Liver (tissue), 9 donors: ENCODE data around the gene GSTO2. TPM values are rescaled to one million over a fixed set of nuclear protein-coding genes. Genes with fewer than 3 reads are reported as not detected.

Experiments used
- DNase-seq: peaks from one replicate; pipeline ENCODE4 v3.0.0-alpha.2; 2017; ENCODE audit warnings: low spot score
- H3K27ac ChIP-seq, 2 donors: one replicate each; pipeline ENCODE4 v1.7.0; 2013; ENCODE audit warnings: inconsistent platforms in 2 of 2, low read length in 2 of 2, control low read depth in 1 of 2, low read depth in 1 of 2, mild to moderate bottlenecking in 1 of 2
- H3K27me3 ChIP-seq, 4 donors: one replicate each; pipeline versions ENCODE4 v1.6.1 to v1.7.0; 2013; ENCODE audit warnings: low read length in 3 of 4, inconsistent platforms in 1 of 4, mild to moderate bottlenecking in 1 of 4, moderate library complexity in 1 of 4; ENCODE audit not compliant: control insufficient read depth in 4 of 4, insufficient read depth in 4 of 4
- H3K36me3 ChIP-seq, 4 donors: one replicate each; pipeline versions ENCODE4 v1.6.1 to v1.7.0; 2013; ENCODE audit warnings: low read length in 3 of 4, mild to moderate bottlenecking in 3 of 4, low read depth in 1 of 4, moderate library complexity in 1 of 4; ENCODE audit not compliant: control insufficient read depth in 4 of 4, insufficient read depth in 3 of 4
- H3K4me1 ChIP-seq, 4 donors: one replicate each; pipeline versions ENCODE4 v1.6.1 to v1.7.0; 2013; ENCODE audit warnings: low read length in 3 of 4, mild to moderate bottlenecking in 3 of 4, moderate library complexity in 1 of 4; ENCODE audit not compliant: control insufficient read depth in 4 of 4, insufficient read depth in 4 of 4
- H3K4me3 ChIP-seq, 3 donors: one replicate each; pipeline versions ENCODE4 v1.6.1 to v1.7.0; 2013; ENCODE audit warnings: low read length in 3 of 3, control low read depth in 1 of 3, low read depth in 1 of 3, mild to moderate bottlenecking in 1 of 3
- H3K9ac ChIP-seq, 2 donors: one replicate each; pipeline ENCODE4 v1.7.0; 2013; ENCODE audit warnings: low read length in 2 of 2, mild to moderate bottlenecking in 2 of 2, moderate library complexity in 2 of 2, control low read depth in 1 of 2, low read depth in 1 of 2
- H3K9me3 ChIP-seq, 4 donors: one replicate each; pipeline versions ENCODE4 v1.6.1 to v1.7.0; 2013; ENCODE audit warnings: low read length in 3 of 4; ENCODE audit not compliant: control insufficient read depth in 4 of 4
- EGR1 ChIP-seq, 2 donors: IDR thresholded peaks; 2 replicates each; pipeline ENCODE4 v1.6.1; 2016 to 2018; ENCODE audit warnings: antibody characterized with exemption in 2 of 2, low read depth in 2 of 2
- FOXA2 ChIP-seq: IDR thresholded peaks from 2 replicates; pipeline ENCODE4 v1.6.1; 2016; ENCODE audit warnings: antibody characterized with exemption
- GABPA ChIP-seq, 2 donors: IDR thresholded peaks in 1 of 2; conservative IDR thresholded peaks in 1 of 2; 2 replicates each; pipeline ENCODE4 v1.6.1; 2016; ENCODE audit warnings: antibody characterized with exemption in 2 of 2, mild to moderate bottlenecking in 1 of 2, moderate library complexity in 1 of 2
- HNF4A ChIP-seq, 2 donors: conservative IDR thresholded peaks; 2 replicates each; pipeline ENCODE4 v1.6.1; 2016; ENCODE audit warnings: antibody characterized with exemption in 2 of 2, mild to moderate bottlenecking in 2 of 2
- HNF4G ChIP-seq: IDR thresholded peaks from 2 replicates; pipeline ENCODE4 v1.6.1; 2016; ENCODE audit warnings: antibody characterized with exemption
- JUND ChIP-seq, 2 donors: IDR thresholded peaks; 2 replicates each; pipeline ENCODE4 v1.6.1; 2016; ENCODE audit warnings: antibody characterized with exemption in 2 of 2
- NR2F2 ChIP-seq: IDR thresholded peaks from 2 replicates; pipeline ENCODE4 v1.6.1; 2016; ENCODE audit warnings: antibody characterized with exemption
- RAD21 ChIP-seq, 2 donors: IDR thresholded peaks; 2 replicates each; pipeline ENCODE4 v1.6.1; 2016; ENCODE audit warnings: antibody characterized with exemption in 2 of 2, mild to moderate bottlenecking in 2 of 2
- RXRA ChIP-seq, 2 donors: IDR thresholded peaks; 2 replicates each; pipeline ENCODE4 v1.6.1; 2017 to 2018; ENCODE audit warnings: antibody characterized with exemption in 2 of 2, mild to moderate bottlenecking in 1 of 2
- SP1 ChIP-seq: IDR thresholded peaks from 2 replicates; pipeline ENCODE4 v1.6.1; 2018; ENCODE audit warnings: antibody characterized with exemption, mild to moderate bottlenecking
- TAF1 ChIP-seq: conservative IDR thresholded peaks from 2 replicates; pipeline ENCODE4 v1.6.1; 2016; ENCODE audit warnings: antibody characterized with exemption, mild to moderate bottlenecking
- YY1 ChIP-seq: IDR thresholded peaks from 2 replicates; pipeline ENCODE4 v1.6.1; 2016; ENCODE audit warnings: antibody characterized with exemption, mild to moderate bottlenecking
- WGBS: extraction: QIAGEN DNeasy Blood & Tissue Kit; methylation state at CpG from one replicate; pipeline ENCODE4 v1.1.7; 2013; 5-methylcytosine and 5-hydroxymethylcytosine counted together
- polyA plus RNA-seq, 2 donors: library from polyadenylated mRNA; stranded (reverse) in 1 of 2; unstranded in 1 of 2; fragments of 200-250 nt in 1 of 2; fragments of >200 nt in 1 of 2; fragmentation: Nextera tagmentation in 1 of 2; extraction: Ambion mirVana in 1 of 2; gene quantifications; one replicate each; pipeline versions ENCODE4 v1.2.1 to v1.2.3, GENCODE V29; 2013 to 2015
- total RNA-seq, 2 donors: library from RNA; depleted of rRNA; stranded (reverse); fragments of >200 nt; gene quantifications; one replicate each; pipeline ENCODE4 v1.2.3, GENCODE V29; 2014
- TF ChIP-seq, protein P1 (sequence below): IDR thresholded peaks from 2 replicates; pipeline ENCODE4 v1.6.1; 2016; ENCODE audit warnings: antibody characterized with exemption
- TF ChIP-seq, protein P2 (sequence below): IDR thresholded peaks from 2 replicates; pipeline ENCODE4 v1.6.1; 2016; ENCODE audit warnings: antibody characterized with exemption
- TF ChIP-seq, protein P3 (sequence below): IDR thresholded peaks from 2 replicates; pipeline ENCODE4 v1.6.1; 2016; ENCODE audit warnings: antibody characterized with exemption, mild to moderate bottlenecking
- TF ChIP-seq, protein P4 (sequence below): IDR thresholded peaks from 2 replicates; pipeline ENCODE4 v1.6.1; 2016; ENCODE audit warnings: antibody characterized with exemption
- TF ChIP-seq, protein P5 (sequence below): fragments of 150-350 bp; IDR thresholded peaks from 2 replicates; pipeline ENCODE4 v1.5.1; 2017; ENCODE audit warnings: improper control_type of control experiment, low read depth, low read length; ENCODE audit not compliant: missing input control
- donor health status: healthy.
- donor health status: healthy.
- donor health status: healthy.
- donor health status: healthy.
- donor health status: healthy.

The GSTO2 gene
- total and polyA plus RNA-seq, 4 donors, result 1.0 to 4.6 (median 1.7) TPM

DNA sequence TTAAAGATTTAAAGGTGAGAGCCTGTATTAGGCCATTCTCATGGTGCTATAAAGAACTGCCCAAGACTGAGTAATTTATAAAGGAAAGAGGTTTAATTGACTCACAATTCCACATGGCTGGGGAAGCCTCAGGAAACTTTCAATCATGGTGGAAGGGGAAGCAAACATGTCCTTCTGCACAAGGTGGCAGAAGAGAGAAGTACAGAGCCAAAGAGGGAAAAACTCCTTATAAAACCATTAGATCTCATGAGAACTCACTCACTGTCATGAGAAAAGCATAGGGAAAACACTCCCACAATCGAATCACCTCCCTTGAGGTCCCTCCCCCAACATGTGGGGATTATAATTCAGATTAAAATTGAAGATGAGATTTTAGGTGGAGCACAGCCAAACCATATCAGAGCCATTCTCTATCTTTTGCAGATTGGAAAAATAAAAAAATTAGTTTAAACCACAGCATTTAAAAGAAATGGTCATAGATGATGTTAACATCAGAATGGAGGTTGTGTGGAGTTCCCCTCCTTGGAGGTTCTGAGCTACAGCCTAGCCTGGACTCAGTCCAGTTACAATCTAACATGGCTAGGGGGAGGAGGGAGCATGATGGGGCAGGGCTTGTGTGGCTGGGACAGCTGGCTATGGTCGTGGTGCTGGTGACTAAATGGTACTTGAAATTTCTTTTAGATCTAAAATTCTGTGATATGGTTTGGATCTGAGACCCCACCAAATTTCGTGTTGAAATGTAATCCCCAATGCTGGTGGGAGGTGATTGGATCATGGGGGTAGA is 33.1 kb downstream of the GSTO2 start (continued):
- TF ChIP-seq, protein P1, sequence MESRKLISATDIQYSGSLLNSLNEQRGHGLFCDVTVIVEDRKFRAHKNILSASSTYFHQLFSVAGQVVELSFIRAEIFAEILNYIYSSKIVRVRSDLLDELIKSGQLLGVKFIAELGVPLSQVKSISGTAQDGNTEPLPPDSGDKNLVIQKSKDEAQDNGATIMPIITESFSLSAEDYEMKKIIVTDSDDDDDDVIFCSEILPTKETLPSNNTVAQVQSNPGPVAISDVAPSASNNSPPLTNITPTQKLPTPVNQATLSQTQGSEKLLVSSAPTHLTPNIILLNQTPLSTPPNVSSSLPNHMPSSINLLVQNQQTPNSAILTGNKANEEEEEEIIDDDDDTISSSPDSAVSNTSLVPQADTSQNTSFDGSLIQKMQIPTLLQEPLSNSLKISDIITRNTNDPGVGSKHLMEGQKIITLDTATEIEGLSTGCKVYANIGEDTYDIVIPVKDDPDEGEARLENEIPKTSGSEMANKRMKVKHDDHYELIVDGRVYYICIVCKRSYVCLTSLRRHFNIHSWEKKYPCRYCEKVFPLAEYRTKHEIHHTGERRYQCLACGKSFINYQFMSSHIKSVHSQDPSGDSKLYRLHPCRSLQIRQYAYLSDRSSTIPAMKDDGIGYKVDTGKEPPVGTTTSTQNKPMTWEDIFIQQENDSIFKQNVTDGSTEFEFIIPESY, result no peak
- TF ChIP-seq, protein P2, sequence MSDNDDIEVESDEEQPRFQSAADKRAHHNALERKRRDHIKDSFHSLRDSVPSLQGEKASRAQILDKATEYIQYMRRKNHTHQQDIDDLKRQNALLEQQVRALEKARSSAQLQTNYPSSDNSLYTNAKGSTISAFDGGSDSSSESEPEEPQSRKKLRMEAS, result no peak

DNA sequence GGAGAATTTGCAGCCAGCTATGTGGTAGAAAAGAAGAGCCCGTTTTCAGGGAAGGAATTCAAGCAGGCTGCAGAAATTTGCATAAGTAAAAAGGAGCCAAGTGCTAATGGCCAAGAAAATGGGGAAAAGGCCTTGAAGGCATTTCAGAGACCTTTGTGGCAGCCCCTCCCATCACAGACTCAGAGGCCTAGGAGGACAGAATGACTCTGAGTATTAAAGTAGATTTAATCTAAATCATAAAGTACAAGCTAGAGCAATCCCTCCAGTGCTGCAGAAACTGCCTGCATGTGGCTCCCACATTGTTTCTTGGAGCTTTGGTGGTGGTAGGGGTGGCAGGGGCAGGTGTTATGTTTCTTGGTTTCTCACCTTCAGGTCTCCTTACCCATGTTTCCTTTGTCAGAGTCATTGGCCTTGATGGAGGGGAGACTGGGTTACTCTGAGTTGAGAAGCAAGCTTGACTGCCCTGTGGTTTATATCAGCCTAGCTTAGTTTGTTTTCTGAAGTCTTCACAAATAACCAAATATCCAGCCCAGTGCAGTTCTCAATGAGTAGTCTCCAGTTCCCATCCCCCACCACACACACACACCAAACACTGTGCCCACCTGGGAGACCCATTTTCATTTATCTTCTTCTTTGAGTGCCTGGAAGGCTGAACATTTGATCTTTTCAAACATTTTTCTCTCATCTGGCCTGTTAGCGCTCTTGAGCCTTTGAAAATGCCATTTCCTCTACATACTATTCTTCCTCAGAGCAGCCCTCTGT is 34.8 kb downstream of the GSTO2 start:
- WGBS, result 47% methylated on average over 2 of the region's 2 CpGs
- no peak overlapping the region for H3K9ac ChIP-seq
- no peaks in the 10 kb centered on the region for H3K27me3 ChIP-seq
- H3K27ac ChIP-seq, result no peak overlapping the region
- no peak overlapping the region for H3K4me3 ChIP-seq
- H3K36me3 ChIP-seq, result no peaks in the 10 kb centered on the region
- no peak for DNase-seq
- peaks cover 0 to 12% (median 4%) of the 10 kb centered on the region in 4 donors for H3K4me1 ChIP-seq
- no peaks in the 10 kb centered on the region for H3K9me3 ChIP-seq
- TF ChIP-seq HNF4G (no peak), HNF4A (conservative IDR thresholded peaks at IDR 0.05) (no peak), SP1 (no peak), YY1 (no peak), RXRA (IDR thresholded peaks at IDR 0.05) (no peak), NR2F2 (no peak), EGR1 (IDR thresholded peaks at IDR 0.05; ENCODE audit: low read depth in 2 of 2) (no peak)
- TF ChIP-seq, protein P3, sequence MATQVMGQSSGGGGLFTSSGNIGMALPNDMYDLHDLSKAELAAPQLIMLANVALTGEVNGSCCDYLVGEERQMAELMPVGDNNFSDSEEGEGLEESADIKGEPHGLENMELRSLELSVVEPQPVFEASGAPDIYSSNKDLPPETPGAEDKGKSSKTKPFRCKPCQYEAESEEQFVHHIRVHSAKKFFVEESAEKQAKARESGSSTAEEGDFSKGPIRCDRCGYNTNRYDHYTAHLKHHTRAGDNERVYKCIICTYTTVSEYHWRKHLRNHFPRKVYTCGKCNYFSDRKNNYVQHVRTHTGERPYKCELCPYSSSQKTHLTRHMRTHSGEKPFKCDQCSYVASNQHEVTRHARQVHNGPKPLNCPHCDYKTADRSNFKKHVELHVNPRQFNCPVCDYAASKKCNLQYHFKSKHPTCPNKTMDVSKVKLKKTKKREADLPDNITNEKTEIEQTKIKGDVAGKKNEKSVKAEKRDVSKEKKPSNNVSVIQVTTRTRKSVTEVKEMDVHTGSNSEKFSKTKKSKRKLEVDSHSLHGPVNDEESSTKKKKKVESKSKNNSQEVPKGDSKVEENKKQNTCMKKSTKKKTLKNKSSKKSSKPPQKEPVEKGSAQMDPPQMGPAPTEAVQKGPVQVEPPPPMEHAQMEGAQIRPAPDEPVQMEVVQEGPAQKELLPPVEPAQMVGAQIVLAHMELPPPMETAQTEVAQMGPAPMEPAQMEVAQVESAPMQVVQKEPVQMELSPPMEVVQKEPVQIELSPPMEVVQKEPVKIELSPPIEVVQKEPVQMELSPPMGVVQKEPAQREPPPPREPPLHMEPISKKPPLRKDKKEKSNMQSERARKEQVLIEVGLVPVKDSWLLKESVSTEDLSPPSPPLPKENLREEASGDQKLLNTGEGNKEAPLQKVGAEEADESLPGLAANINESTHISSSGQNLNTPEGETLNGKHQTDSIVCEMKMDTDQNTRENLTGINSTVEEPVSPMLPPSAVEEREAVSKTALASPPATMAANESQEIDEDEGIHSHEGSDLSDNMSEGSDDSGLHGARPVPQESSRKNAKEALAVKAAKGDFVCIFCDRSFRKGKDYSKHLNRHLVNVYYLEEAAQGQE, result no peak
- TF ChIP-seq, protein P2, result no peak
- TF ChIP-seq, protein P4, sequence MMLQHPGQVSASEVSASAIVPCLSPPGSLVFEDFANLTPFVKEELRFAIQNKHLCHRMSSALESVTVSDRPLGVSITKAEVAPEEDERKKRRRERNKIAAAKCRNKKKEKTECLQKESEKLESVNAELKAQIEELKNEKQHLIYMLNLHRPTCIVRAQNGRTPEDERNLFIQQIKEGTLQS, result no peak

DNA sequence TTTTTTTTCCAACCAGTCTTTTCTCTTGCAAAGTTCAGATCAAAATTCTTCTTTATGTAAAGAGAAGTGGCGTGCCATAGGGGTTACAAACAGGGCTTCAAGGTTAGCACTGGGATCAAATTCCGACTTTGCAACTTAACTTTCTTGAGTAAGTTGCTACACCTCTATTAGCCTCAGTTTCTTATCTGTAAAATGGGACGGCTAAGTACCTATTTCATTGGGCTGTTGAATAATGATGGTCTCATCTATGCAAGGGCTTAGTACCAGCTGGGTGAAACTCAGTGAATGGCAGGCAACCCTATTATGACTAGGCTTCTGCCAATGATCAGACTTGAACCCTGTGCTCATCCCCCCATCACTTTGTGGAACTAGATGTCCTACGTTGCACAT is 35.4 kb downstream of the GSTO2 start:
- H3K27me3 ChIP-seq, result no peaks in the 10 kb centered on the region
- H3K27ac ChIP-seq, result no peak overlapping the region
- no peaks in the 10 kb centered on the region for H3K9me3 ChIP-seq
- H3K9ac ChIP-seq, result no peak overlapping the region
- H3K4me3 ChIP-seq, result no peak overlapping the region
- no peaks in the 10 kb centered on the region for H3K36me3 ChIP-seq
- 87% methylated on average over 4 of the region's 4 CpGs for WGBS
- peaks cover 0 to 12% (median 4%) of the 10 kb centered on the region in 4 donors for H3K4me1 ChIP-seq
- DNase-seq, result no peak
- TF ChIP-seq, protein P2, result no peak
- TF ChIP-seq YY1 (no peak), GABPA (IDR thresholded peaks at IDR 0.05 in 1 of 2, conservative IDR thresholded peaks at IDR 0.05 in 1 of 2) (no peak), TAF1 (no peak), RXRA (IDR thresholded peaks at IDR 0.05) (no peak), EGR1 (IDR thresholded peaks at IDR 0.05; ENCODE audit: low read depth in 2 of 2) (no peak), HNF4G (no peak), JUND (IDR thresholded peaks at IDR 0.05) (no peak), RAD21 (IDR thresholded peaks at IDR 0.05) (no peak), FOXA2 (no peak)
- TF ChIP-seq, protein P5, sequence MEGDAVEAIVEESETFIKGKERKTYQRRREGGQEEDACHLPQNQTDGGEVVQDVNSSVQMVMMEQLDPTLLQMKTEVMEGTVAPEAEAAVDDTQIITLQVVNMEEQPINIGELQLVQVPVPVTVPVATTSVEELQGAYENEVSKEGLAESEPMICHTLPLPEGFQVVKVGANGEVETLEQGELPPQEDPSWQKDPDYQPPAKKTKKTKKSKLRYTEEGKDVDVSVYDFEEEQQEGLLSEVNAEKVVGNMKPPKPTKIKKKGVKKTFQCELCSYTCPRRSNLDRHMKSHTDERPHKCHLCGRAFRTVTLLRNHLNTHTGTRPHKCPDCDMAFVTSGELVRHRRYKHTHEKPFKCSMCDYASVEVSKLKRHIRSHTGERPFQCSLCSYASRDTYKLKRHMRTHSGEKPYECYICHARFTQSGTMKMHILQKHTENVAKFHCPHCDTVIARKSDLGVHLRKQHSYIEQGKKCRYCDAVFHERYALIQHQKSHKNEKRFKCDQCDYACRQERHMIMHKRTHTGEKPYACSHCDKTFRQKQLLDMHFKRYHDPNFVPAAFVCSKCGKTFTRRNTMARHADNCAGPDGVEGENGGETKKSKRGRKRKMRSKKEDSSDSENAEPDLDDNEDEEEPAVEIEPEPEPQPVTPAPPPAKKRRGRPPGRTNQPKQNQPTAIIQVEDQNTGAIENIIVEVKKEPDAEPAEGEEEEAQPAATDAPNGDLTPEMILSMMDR, result no peak
- TF ChIP-seq, protein P1, result no peak
